Measurements from ENCODE around the gene UROD. TPM values are rescaled to one million over a fixed set of nuclear protein-coding genes. Genes with fewer than 3 reads are reported as not detected.

Gene UROD
- total RNA-seq, 1 experiment from 2014 or later: 85.8 TPM

- no peak for DNase-seq (ENCODE audit: low spot score)
- Histone ChIP-seq H3K4me3 (ENCODE audit: low read depth, low read length, poor library complexity, severe bottlenecking) (no peak overlapping the region), H3K27me3 (replicated peaks; ENCODE audit: insufficient read depth, low read depth, low read length, poor library complexity) (no peaks in the 10 kb centered on the region), H3K4me1 (ENCODE audit: insufficient read depth, low read length, poor library complexity, severe bottlenecking) (no peaks in the 10 kb centered on the region), H3K27ac (ENCODE audit: low read depth, low read length, poor library complexity, severe bottlenecking) (no peak overlapping the region), H3K9me3 (ENCODE audit: low read depth, low read length, poor library complexity, severe bottlenecking) (no peaks in the 10 kb centered on the region), H3K36me3 (ENCODE audit: insufficient read depth, low read length, poor library complexity, severe bottlenecking) (no peaks in the 10 kb centered on the region)
- ChIA-PET POLR2A (ENCODE audit: low non-redundant PET) (no interaction called here), CTCF (no interaction called here)
- TF ChIP-seq EZH2 (IDR thresholded peaks at IDR 0.05; ENCODE audit: borderline replicate concordance, low read depth, low read length, poor library complexity, severe bottlenecking): no peak
- TF ChIP-seq, protein P1, sequence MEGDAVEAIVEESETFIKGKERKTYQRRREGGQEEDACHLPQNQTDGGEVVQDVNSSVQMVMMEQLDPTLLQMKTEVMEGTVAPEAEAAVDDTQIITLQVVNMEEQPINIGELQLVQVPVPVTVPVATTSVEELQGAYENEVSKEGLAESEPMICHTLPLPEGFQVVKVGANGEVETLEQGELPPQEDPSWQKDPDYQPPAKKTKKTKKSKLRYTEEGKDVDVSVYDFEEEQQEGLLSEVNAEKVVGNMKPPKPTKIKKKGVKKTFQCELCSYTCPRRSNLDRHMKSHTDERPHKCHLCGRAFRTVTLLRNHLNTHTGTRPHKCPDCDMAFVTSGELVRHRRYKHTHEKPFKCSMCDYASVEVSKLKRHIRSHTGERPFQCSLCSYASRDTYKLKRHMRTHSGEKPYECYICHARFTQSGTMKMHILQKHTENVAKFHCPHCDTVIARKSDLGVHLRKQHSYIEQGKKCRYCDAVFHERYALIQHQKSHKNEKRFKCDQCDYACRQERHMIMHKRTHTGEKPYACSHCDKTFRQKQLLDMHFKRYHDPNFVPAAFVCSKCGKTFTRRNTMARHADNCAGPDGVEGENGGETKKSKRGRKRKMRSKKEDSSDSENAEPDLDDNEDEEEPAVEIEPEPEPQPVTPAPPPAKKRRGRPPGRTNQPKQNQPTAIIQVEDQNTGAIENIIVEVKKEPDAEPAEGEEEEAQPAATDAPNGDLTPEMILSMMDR (conservative IDR thresholded peaks at IDR 0.05; ENCODE audit: low read depth, low read length): no peak
- BruUV-seq (replicated peaks): no TSS peak
- intact Hi-C loops (cut with micrococcal nuclease; ENCODE audit: unreplicated experiment): no loop called here
Observed at GRCh38 chr1:45035631-45036301, 23.7 kb downstream of the UROD start.

DNA sequence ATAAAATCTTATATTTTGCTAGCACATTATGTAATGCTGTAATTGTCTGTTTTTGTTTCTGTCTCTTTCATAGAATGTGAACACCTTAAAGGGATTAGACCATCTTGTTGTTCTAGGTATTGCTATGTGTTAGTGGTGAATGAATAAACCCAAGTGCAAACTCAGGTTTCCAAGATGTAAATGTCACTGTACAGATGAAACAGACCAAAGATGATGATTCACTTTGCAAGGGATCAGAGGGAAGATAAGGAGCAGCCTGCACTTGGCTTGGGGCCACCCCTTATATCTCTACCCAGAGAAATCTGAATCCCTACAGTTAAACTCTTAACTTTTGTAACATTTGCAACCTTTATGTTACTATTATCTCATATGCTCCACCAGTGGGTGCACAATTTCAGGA lies 25.4 kb downstream of the UROD start:
- H3K9me3 ChIP-seq (ENCODE audit: low read depth, low read length, poor library complexity, severe bottlenecking): no peaks in the 10 kb centered on the region
- no peak for DNase-seq (ENCODE audit: low spot score)
- TF ChIP-seq EZH2 (IDR thresholded peaks at IDR 0.05; ENCODE audit: borderline replicate concordance, low read depth, low read length, poor library complexity, severe bottlenecking): no peak
- TF ChIP-seq, protein P1 (conservative IDR thresholded peaks at IDR 0.05; ENCODE audit: low read depth, low read length): no peak
- H3K4me3 ChIP-seq (ENCODE audit: low read depth, low read length, poor library complexity, severe bottlenecking): no peak overlapping the region
- H3K4me1 ChIP-seq (ENCODE audit: insufficient read depth, low read length, poor library complexity, severe bottlenecking): no peaks in the 10 kb centered on the region
- no peaks in the 10 kb centered on the region for H3K27me3 ChIP-seq (replicated peaks; ENCODE audit: insufficient read depth, low read depth, low read length, poor library complexity)
- H3K36me3 ChIP-seq (ENCODE audit: insufficient read depth, low read length, poor library complexity, severe bottlenecking): no peaks in the 10 kb centered on the region
- CTCF ChIA-PET: no interaction called here
- intact Hi-C loops (cut with micrococcal nuclease; ENCODE audit: unreplicated experiment): no loop called here
- no peak overlapping the region for H3K27ac ChIP-seq (ENCODE audit: low read depth, low read length, poor library complexity, severe bottlenecking)
- BruUV-seq (replicated peaks): no TSS peak
- POLR2A ChIA-PET (ENCODE audit: low non-redundant PET): no interaction called here

GRCh38 chr1:45038240-45038639 lies 26.2 kb downstream of the UROD start:
- Histone ChIP-seq H3K27me3 (replicated peaks; ENCODE audit: insufficient read depth, low read depth, low read length, poor library complexity) (no peaks in the 10 kb centered on the region), H3K4me1 (ENCODE audit: insufficient read depth, low read length, poor library complexity, severe bottlenecking) (no peaks in the 10 kb centered on the region), H3K27ac (ENCODE audit: low read depth, low read length, poor library complexity, severe bottlenecking) (no peak overlapping the region), H3K4me3 (ENCODE audit: low read depth, low read length, poor library complexity, severe bottlenecking) (no peak overlapping the region), H3K36me3 (ENCODE audit: insufficient read depth, low read length, poor library complexity, severe bottlenecking) (no peaks in the 10 kb centered on the region), H3K9me3 (ENCODE audit: low read depth, low read length, poor library complexity, severe bottlenecking) (no peaks in the 10 kb centered on the region)
- POLR2A ChIA-PET (ENCODE audit: low non-redundant PET): no interaction called here
- no peak for DNase-seq (ENCODE audit: low spot score)
- TF ChIP-seq, protein P1 (conservative IDR thresholded peaks at IDR 0.05; ENCODE audit: low read depth, low read length): no peak
- TF ChIP-seq EZH2 (IDR thresholded peaks at IDR 0.05; ENCODE audit: borderline replicate concordance, low read depth, low read length, poor library complexity, severe bottlenecking): no peak
- BruUV-seq (replicated peaks): no TSS peak
- CTCF ChIA-PET: no interaction called here
- intact Hi-C loops (cut with micrococcal nuclease; ENCODE audit: unreplicated experiment): no loop called here

All from A673 (cell line).